Measurements from ENCODE around the gene LTBP1. TPM values are rescaled to one million over a fixed set of nuclear protein-coding genes. Genes with fewer than 3 reads are reported as not detected.
"Not testable (repeated sequence)": the region's sequence is repeated elsewhere in the genome, so short reads cannot be mapped to it uniquely, and the experiment has no call there.

LTBP1 gene
- total RNA-seq, 1 donor: 33.7 TPM

- DNase-seq (ENCODE audit: low read depth): no peak
- H3K4me3 ChIP-seq (ENCODE audit: low read depth, low read length): no peak overlapping the region
- TF ChIP-seq, protein P1, sequence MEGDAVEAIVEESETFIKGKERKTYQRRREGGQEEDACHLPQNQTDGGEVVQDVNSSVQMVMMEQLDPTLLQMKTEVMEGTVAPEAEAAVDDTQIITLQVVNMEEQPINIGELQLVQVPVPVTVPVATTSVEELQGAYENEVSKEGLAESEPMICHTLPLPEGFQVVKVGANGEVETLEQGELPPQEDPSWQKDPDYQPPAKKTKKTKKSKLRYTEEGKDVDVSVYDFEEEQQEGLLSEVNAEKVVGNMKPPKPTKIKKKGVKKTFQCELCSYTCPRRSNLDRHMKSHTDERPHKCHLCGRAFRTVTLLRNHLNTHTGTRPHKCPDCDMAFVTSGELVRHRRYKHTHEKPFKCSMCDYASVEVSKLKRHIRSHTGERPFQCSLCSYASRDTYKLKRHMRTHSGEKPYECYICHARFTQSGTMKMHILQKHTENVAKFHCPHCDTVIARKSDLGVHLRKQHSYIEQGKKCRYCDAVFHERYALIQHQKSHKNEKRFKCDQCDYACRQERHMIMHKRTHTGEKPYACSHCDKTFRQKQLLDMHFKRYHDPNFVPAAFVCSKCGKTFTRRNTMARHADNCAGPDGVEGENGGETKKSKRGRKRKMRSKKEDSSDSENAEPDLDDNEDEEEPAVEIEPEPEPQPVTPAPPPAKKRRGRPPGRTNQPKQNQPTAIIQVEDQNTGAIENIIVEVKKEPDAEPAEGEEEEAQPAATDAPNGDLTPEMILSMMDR (IDR thresholded peaks at IDR 0.05; ENCODE audit: insufficient read depth, low read depth, low read length): no peak
These were observed 412.1 kb downstream of the LTBP1 start for GRCh38 chr2:33358878-33359277.

DNA sequence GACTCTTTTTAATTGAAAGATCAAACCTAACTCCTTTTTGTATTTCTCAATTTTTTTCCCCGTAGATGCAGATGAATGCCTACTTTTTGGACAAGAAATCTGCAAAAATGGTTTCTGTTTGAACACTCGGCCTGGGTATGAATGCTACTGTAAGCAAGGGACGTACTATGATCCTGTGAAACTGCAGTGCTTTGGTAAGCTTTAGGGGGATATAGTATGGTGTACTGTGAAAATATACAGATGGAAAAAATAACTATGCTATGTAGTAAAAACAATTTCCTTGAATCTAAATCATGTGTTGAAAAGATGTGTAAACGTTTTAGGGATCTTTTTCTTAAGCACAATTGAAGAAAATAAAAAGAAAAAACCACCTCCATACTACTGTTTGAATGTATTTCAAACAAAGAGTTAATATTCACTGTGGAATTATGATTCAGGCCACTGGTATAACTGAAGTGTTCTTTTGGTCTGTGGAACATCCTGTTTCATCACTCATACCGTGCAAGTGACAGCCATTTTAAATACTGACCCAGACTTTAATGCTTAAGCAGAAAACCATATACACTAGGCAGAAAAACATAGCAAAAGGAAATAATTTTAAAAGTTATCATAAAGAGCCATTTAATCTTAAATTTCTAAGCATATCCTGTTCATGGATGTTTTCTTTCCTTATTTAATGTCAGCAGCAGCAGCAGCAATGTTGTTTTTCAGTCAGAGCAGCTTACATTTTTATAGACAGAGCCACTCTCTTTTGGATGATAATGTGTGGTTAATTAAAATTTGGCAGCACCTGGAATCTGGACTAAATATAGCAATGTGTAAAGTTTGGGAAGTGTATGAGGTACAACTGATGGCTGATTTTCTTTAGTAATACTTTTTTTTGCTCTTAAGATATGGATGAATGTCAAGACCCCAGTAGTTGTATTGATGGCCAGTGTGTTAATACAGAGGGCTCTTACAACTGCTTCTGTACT, 416.9 kb downstream of the LTBP1 start:
- TF ChIP-seq, protein P1 (IDR thresholded peaks at IDR 0.05; ENCODE audit: insufficient read depth, low read depth, low read length): no peak
- no peak overlapping the region for H3K4me3 ChIP-seq (ENCODE audit: low read depth, low read length)
- DNase-seq (ENCODE audit: low read depth): peak; percentile 46

DNA sequence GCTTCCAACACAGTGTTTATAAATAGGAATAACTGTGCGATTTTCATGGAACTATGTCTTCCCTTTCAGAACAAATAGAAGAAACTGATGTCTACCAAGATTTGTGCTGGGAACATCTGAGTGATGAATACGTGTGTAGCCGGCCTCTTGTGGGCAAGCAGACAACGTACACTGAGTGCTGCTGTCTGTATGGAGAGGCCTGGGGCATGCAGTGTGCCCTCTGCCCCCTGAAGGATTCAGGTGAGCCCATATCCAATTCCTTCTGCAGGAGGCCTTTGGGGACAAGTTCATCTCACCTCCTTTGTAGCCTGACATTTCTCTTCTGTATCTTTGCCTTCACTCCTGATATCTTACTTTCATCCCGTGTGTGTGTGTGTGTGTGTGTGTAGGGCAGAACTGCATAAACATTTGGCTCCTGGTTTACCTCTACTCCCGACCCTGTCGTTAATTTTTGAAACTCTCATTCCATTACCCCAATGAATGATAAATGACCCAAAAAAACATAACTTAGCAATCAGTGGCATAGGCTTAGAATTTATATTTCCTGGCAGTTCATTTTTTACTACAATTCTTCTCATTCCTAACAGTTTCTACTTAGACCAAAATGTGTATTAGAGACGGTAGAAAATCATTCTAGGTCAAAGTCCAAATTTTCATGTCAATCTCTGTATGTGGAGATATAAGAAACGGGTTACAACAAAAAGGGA, 418.7 kb downstream of the LTBP1 start:
- H3K4me3 ChIP-seq (ENCODE audit: low read depth, low read length): no peak overlapping the region
- no peak for DNase-seq (ENCODE audit: low read depth)
- TF ChIP-seq, protein P1 (IDR thresholded peaks at IDR 0.05; ENCODE audit: insufficient read depth, low read depth, low read length): no peak

- no peak for DNase-seq (ENCODE audit: low read depth)
- no peak overlapping the region for H3K4me3 ChIP-seq (ENCODE audit: low read depth, low read length)
- TF ChIP-seq, protein P1 (IDR thresholded peaks at IDR 0.05; ENCODE audit: insufficient read depth, low read depth, low read length): no peak
These were observed 419.7 kb downstream of the LTBP1 start for GRCh38 chr2:33366473-33366872.

- not testable (repeated sequence) for DNase-seq (ENCODE audit: low read depth); H3K4me3 ChIP-seq (ENCODE audit: low read depth, low read length)
These were observed 421.8 kb downstream of the LTBP1 start for GRCh38 chr2:33368524-33368923.

DNA sequence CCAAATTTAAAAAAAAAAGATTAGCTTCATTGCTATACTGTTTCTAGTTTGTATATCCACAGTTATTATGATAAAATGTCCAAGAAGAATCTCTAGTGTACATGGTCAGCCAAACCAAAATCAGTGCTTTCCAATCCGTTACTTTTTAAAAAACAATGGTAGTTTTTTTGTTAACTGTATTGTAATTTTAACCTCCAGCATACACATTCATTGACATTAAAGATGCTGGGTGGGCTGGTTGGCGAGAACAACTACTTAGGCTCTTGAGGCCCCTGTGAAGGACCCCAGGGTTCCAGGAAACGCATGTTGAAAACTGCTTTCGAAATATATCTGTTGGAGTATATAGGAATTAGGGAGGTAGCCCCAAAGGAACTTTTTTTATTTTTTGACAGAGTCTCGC, 422.4 kb downstream of the LTBP1 start:
- TF ChIP-seq, protein P1 (IDR thresholded peaks at IDR 0.05; ENCODE audit: insufficient read depth, low read depth, low read length): no peak
- no peak overlapping the region for H3K4me3 ChIP-seq (ENCODE audit: low read depth, low read length)
- DNase-seq (ENCODE audit: low read depth): no peak

- no peak overlapping the region for H3K4me3 ChIP-seq (ENCODE audit: low read depth, low read length)
- no peak for DNase-seq (ENCODE audit: low read depth)
- TF ChIP-seq, protein P1 (IDR thresholded peaks at IDR 0.05; ENCODE audit: insufficient read depth, low read depth, low read length): no peak
These were observed 424.0 kb downstream of the LTBP1 start for GRCh38 chr2:33370636-33371265.
